ENCODE results near the gene TTC39A. TPM values are rescaled to one million over a fixed set of nuclear protein-coding genes. Genes with fewer than 3 reads are reported as not detected.
A peak's percentile ranks its signal among the peaks of the same experiment; 100 is the strongest.
"Not testable (repeated sequence)": the region's sequence is repeated elsewhere in the genome, so short reads cannot be mapped to it uniquely, and the experiment has no call there.

Gene TTC39A
- total RNA-seq, 2 experiments from 2014 or later = not detected

- Mint-ChIP-seq H3K4me3 (no peak overlapping the region), H3K4me1 (peaks cover 21% of the 10 kb centered on the region), H3K9me3 (no peaks in the 10 kb centered on the region), H3K36me3 (peaks cover 2% of the 10 kb centered on the region), H3K27ac (no peak overlapping the region), H3K27me3 (no peaks in the 10 kb centered on the region)
- no peak for DNase-seq
Observed at GRCh38 chr1:51253691-51254090, 76.7 kb downstream of the TTC39A start.

GRCh38 chr1:51252366-51252765, 78.0 kb downstream of the TTC39A start:
- Mint-ChIP-seq H3K4me3 (no peak overlapping the region), H3K9me3 (no peaks in the 10 kb centered on the region), H3K36me3 (peaks cover 4% of the 10 kb centered on the region), H3K4me1 (peaks cover 25% of the 10 kb centered on the region), H3K27me3 (no peaks in the 10 kb centered on the region), H3K27ac (no peak overlapping the region)
- DNase-seq = no peak

GRCh38 chr1:51251165-51251564, 79.2 kb downstream of the TTC39A start:
- not testable (repeated sequence) for DNase-seq, H3K9me3 Mint-ChIP-seq, H3K4me3 Mint-ChIP-seq, H3K27ac Mint-ChIP-seq, H3K27me3 Mint-ChIP-seq
- H3K36me3 Mint-ChIP-seq = peaks cover 10% of the 10 kb centered on the region
- H3K4me1 Mint-ChIP-seq = peaks cover 31% of the 10 kb centered on the region

- not testable (repeated sequence) for H3K9me3 Mint-ChIP-seq, H3K4me3 Mint-ChIP-seq, H3K27me3 Mint-ChIP-seq, DNase-seq, H3K27ac Mint-ChIP-seq
- H3K36me3 Mint-ChIP-seq = peaks cover 15% of the 10 kb centered on the region
- peaks cover 31% of the 10 kb centered on the region for H3K4me1 Mint-ChIP-seq
Observed at GRCh38 chr1:51250729-51251128, 79.6 kb downstream of the TTC39A start.

- DNase-seq = no peak
- Mint-ChIP-seq H3K27ac (no peak overlapping the region), H3K4me1 (peaks cover 32% of the 10 kb centered on the region), H3K4me3 (no peak overlapping the region), H3K36me3 (peaks cover 16% of the 10 kb centered on the region), H3K27me3 (no peaks in the 10 kb centered on the region), H3K9me3 (no peaks in the 10 kb centered on the region)
Observed at GRCh38 chr1:51249445-51249844, 80.9 kb downstream of the TTC39A start.

- H3K27ac Mint-ChIP-seq = no peak overlapping the region
- no peaks in the 10 kb centered on the region for H3K9me3 Mint-ChIP-seq
- no peaks in the 10 kb centered on the region for H3K27me3 Mint-ChIP-seq
- peaks cover 16% of the 10 kb centered on the region for H3K36me3 Mint-ChIP-seq
- H3K4me1 Mint-ChIP-seq = peaks cover 37% of the 10 kb centered on the region
- DNase-seq = no peak
- H3K4me3 Mint-ChIP-seq = no peak overlapping the region
Observed at GRCh38 chr1:51247499-51247898, 82.9 kb downstream of the TTC39A start.

- peaks cover 38% of the 10 kb centered on the region for H3K4me1 Mint-ChIP-seq
- H3K4me3 Mint-ChIP-seq = no peak overlapping the region
- no peaks in the 10 kb centered on the region for H3K27me3 Mint-ChIP-seq
- peaks cover 16% of the 10 kb centered on the region for H3K36me3 Mint-ChIP-seq
- H3K9me3 Mint-ChIP-seq = no peaks in the 10 kb centered on the region
- no peak for DNase-seq
- H3K27ac Mint-ChIP-seq = peak overlapping the region; percentile 1
Observed at GRCh38 chr1:51247022-51247421, 83.3 kb downstream of the TTC39A start.

- H3K4me1 Mint-ChIP-seq = peaks cover 49% of the 10 kb centered on the region
- H3K27me3 Mint-ChIP-seq = no peaks in the 10 kb centered on the region
- no peaks in the 10 kb centered on the region for H3K9me3 Mint-ChIP-seq
- DNase-seq = no peak
- H3K4me3 Mint-ChIP-seq = no peak overlapping the region
- no peak overlapping the region for H3K27ac Mint-ChIP-seq
- H3K36me3 Mint-ChIP-seq = peaks cover 21% of the 10 kb centered on the region
Observed at GRCh38 chr1:51242546-51242945, 87.8 kb downstream of the TTC39A start.

- H3K36me3 Mint-ChIP-seq = peaks cover 12% of the 10 kb centered on the region
- H3K9me3 Mint-ChIP-seq = no peaks in the 10 kb centered on the region
- peaks cover 36% of the 10 kb centered on the region for H3K4me1 Mint-ChIP-seq
- H3K4me3 Mint-ChIP-seq = no peak overlapping the region
- no peak for DNase-seq
- no peak overlapping the region for H3K27ac Mint-ChIP-seq
- no peaks in the 10 kb centered on the region for H3K27me3 Mint-ChIP-seq
Observed at GRCh38 chr1:51241119-51241518, 89.2 kb downstream of the TTC39A start.

- H3K36me3 Mint-ChIP-seq = peaks cover 7% of the 10 kb centered on the region
- H3K27ac Mint-ChIP-seq = no peak overlapping the region
- H3K4me3 Mint-ChIP-seq = no peak overlapping the region
- DNase-seq = no peak
- no peaks in the 10 kb centered on the region for H3K27me3 Mint-ChIP-seq
- H3K4me1 Mint-ChIP-seq = peaks cover 38% of the 10 kb centered on the region
- no peaks in the 10 kb centered on the region for H3K9me3 Mint-ChIP-seq
Observed at GRCh38 chr1:51240084-51240483, 90.3 kb downstream of the TTC39A start.

- no peak overlapping the region for H3K27ac Mint-ChIP-seq
- peaks cover 38% of the 10 kb centered on the region for H3K4me1 Mint-ChIP-seq
- peaks cover 5% of the 10 kb centered on the region for H3K36me3 Mint-ChIP-seq
- no peak overlapping the region for H3K4me3 Mint-ChIP-seq
- H3K9me3 Mint-ChIP-seq = no peaks in the 10 kb centered on the region
- H3K27me3 Mint-ChIP-seq = no peaks in the 10 kb centered on the region
- no peak for DNase-seq
Observed at GRCh38 chr1:51238034-51238403, 92.3 kb downstream of the TTC39A start.

GRCh38 chr1:51237351-51238033, 92.9 kb downstream of the TTC39A start:
- Mint-ChIP-seq H3K9me3 (no peaks in the 10 kb centered on the region), H3K36me3 (peaks cover 5% of the 10 kb centered on the region), H3K4me1 (peaks cover 36% of the 10 kb centered on the region), H3K4me3 (no peak overlapping the region), H3K27me3 (no peaks in the 10 kb centered on the region), H3K27ac (no peak overlapping the region)
- DNase-seq = no peak

Other genes with a start within 250 kb of the TTC39A start
- gene C1orf185, start 228.3 kb downstream of the TTC39A start, total RNA-seq = not detected
- 10 to 100 TPM; 28.5 to 33.0 TPM for gene RNF11, start 94.3 kb downstream of the TTC39A start, total RNA-seq
- gene EPS15, start 188.7 kb upstream of the TTC39A start, total RNA-seq = 10 to 100 TPM; 53.5 to 55.0 TPM

Measured in activated naive CD8-positive, alpha-beta T cell treated with anti-CD3 and anti-CD28 coated beads for 36 hours (primary cell).